H1 (cell line): ENCODE measurements around the gene ZNF398. TPM values are rescaled to one million over a fixed set of nuclear protein-coding genes. Genes with fewer than 3 reads are reported as not detected.

Experiments
- CBX5 ChIP-seq: fragments of 300-800, 300-1000 bp; sonication (generic); IDR thresholded peaks from 2 replicates; pipeline ENCODE4 v1.7.1; 2016; ENCODE audit warnings: antibody characterized with exemption, low read length, low read depth
- CREB1 ChIP-seq: IDR thresholded peaks from 2 replicates; pipeline ENCODE4 v1.6.1; 2012; ENCODE audit warnings: inconsistent platforms
- EZH2 ChIP-seq: fragments of 200-600 bp; sonication (generic); IDR thresholded peaks from 2 replicates; pipeline ENCODE4 v1.7.1; 2012; ENCODE audit warnings: low read depth, mild to moderate bottlenecking, moderate library complexity, low read length, inconsistent platforms; ENCODE audit not compliant: severe bottlenecking
- RBBP5 ChIP-seq: IDR thresholded peaks from 2 replicates; pipeline ENCODE4 v1.7.1; 2012; ENCODE audit warnings: low read depth, mild to moderate bottlenecking, inconsistent platforms, low read length, moderate library complexity, borderline replicate concordance
- RXRA ChIP-seq: IDR thresholded peaks from 2 replicates; pipeline ENCODE4 v1.6.1; 2011; ENCODE audit warnings: low read depth, mild to moderate bottlenecking, low read length, moderate library complexity; ENCODE audit not compliant: insufficient read depth
- SP4 ChIP-seq: IDR thresholded peaks from 2 replicates; pipeline ENCODE4 v1.6.1; 2012; ENCODE audit warnings: low read length, inconsistent platforms
- SRF ChIP-seq: IDR thresholded peaks from 2 replicates; pipeline ENCODE4 v1.6.1; 2011; ENCODE audit warnings: mild to moderate bottlenecking, low read depth, low read length, moderate library complexity
- ZNF274 ChIP-seq: IDR thresholded peaks from 2 replicates; pipeline ENCODE4 v1.7.0; 2012; ENCODE audit warnings: low read length, borderline replicate concordance; ENCODE audit errors: extremely low read depth
- polyA plus RNA-seq, 7 experiments: library from polyadenylated mRNA; depleted of rRNA in 3 of 7; stranded (reverse) in 5 of 7; unstranded in 2 of 7; fragments of >200 nt in 5 of 7; fragments of 200-250 nt in 2 of 7; gene quantifications; 1 replicate in 5 of 7; 2 replicates in 1 of 7; 4 replicates in 1 of 7; pipeline versions ENCODE4 v1.2.1 to v1.2.3, GENCODE V29; 2011 to 2013; ENCODE audit warnings: missing spikeins in 2 of 7, mixed read lengths in 2 of 7
- total RNA-seq: library from RNA; stranded (reverse); fragmentation: NEBNext Ultra II Directional; extraction: Animal tissue kit (Norgen Biotek cat#: 25700); gene quantifications from 2 replicates; pipeline ENCODE4 v1.2.1, GENCODE V29; 2021

ZNF398 gene
- total and polyA plus RNA-seq, 2 of the 8 experiments (the other 6 are each of a cell fraction or from before 2014, with no cell fraction given) = 52.7 to 63.5 TPM

DNA sequence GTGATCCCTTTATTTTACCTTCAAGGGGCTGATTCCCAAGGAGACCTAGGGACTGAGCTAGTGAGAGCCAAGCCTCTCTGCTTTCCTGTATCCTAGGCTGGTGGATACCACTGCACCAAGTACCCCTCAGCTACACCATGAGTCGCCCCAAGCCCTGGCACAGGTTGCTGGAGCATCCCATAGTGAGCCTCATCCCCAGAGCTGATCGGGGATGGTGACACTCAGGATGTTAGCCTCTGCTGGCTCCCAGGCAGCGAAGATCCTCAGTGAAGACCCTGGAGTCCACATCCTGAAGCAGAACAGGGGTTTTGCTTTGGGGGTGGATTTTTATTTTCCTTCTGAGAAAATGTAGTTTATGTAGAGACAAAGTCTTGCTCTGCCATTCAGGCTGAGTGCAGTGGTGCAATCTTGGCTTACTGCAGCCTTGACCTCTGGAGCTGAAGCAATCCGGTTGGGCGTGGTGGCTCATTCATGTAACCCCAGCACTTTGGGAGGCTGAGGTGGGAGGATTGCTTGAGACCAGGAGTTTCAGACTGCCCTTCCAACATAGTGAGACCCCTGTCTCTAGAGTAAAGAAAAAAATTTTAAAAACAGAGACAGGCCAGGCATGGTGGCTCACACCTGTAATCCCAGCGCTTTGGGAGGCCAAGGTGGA lies 79.7 kb downstream of the ZNF398 start (continued):
- TF ChIP-seq SP4 (no peak), EZH2 (no peak), ZNF274 (no peak), SRF (no peak), CREB1 (no peak), RXRA (no peak), CBX5 (no peak), RBBP5 (no peak)
